CD8-positive, alpha-beta memory T cell (primary cell): ENCODE data around the gene ELMO1. TPM values are rescaled to one million over a fixed set of nuclear protein-coding genes. Genes with fewer than 3 reads are reported as not detected.

ENCODE experiments used
- CTCF ChIA-PET: fragments of 350-600 bp; sonication (Branson Sonifier 250); formaldehyde crosslinking; loops from one replicate; lab custom pipeline; 2021; ENCODE audit warnings: antibody characterized with exemption; lab: Charles Lee
- POLR2A ChIA-PET: fragments of 350-600 bp; sonication (Branson Sonifier 250); formaldehyde crosslinking; loops from one replicate; lab custom pipeline; 2021; ENCODE audit warnings: antibody characterized with exemption; lab: Charles Lee
- DNase-seq, 5 donors: peaks; one replicate each; pipeline versions ENCODE4 v3.0.0 to v3.0.0-alpha.2; 2020 to 2022; ENCODE audit warnings: mixed read lengths in 1 of 5
- H3K27ac ChIP-seq: one replicate; pipeline ENCODE4 v1.7.0; 2013; ENCODE audit warnings: low read depth, mild to moderate bottlenecking, low read length, moderate library complexity
- H3K27me3 ChIP-seq: 2 replicates; pipeline ENCODE4 v1.7.0; 2013; ENCODE audit warnings: low read length, mild to moderate bottlenecking; ENCODE audit not compliant: insufficient read depth, poor library complexity, severe bottlenecking
- H3K36me3 ChIP-seq: 2 replicates; pipeline ENCODE4 v1.7.0; 2013; ENCODE audit warnings: mild to moderate bottlenecking, low read length, moderate library complexity; ENCODE audit not compliant: insufficient read depth
- H3K4me1 ChIP-seq: 2 replicates; pipeline ENCODE4 v1.7.0; 2013; ENCODE audit warnings: mild to moderate bottlenecking, low read length, moderate library complexity; ENCODE audit not compliant: insufficient read depth
- H3K4me3 ChIP-seq: 2 replicates; pipeline ENCODE4 v1.7.0; 2013; ENCODE audit warnings: mild to moderate bottlenecking, low read length
- H3K9me3 ChIP-seq: 2 replicates; pipeline ENCODE4 v1.7.0; 2013; ENCODE audit warnings: mild to moderate bottlenecking, low read length
- H3K27ac Mint-ChIP-seq, 8 donors: one replicate each; pipeline ENCODE4 v1.8.0; 2020 to 2021; ENCODE audit warnings: mixed read lengths in 8 of 8, mild to moderate bottlenecking in 6 of 8, inconsistent platforms in 3 of 8, moderate library complexity in 3 of 8
- H3K27me3 Mint-ChIP-seq, 2 donors: one replicate each; pipeline ENCODE4 v1.8.0; 2020 to 2021; ENCODE audit warnings: mixed read lengths in 2 of 2, mild to moderate bottlenecking in 1 of 2, moderate library complexity in 1 of 2
- H3K36me3 Mint-ChIP-seq, 3 donors: one replicate each; pipeline ENCODE4 v1.8.0; 2020 to 2021; ENCODE audit warnings: mixed read lengths in 3 of 3, inconsistent platforms in 1 of 3, mild to moderate bottlenecking in 1 of 3
- H3K4me1 Mint-ChIP-seq, 3 donors: one replicate each; pipeline ENCODE4 v1.8.0; 2020 to 2021; ENCODE audit warnings: mixed read lengths in 3 of 3, inconsistent platforms in 1 of 3, mild to moderate bottlenecking in 1 of 3
- H3K4me3 Mint-ChIP-seq, 7 donors: one replicate each; pipeline ENCODE4 v1.8.0; 2020 to 2021; ENCODE audit warnings: mixed read lengths in 7 of 7, mild to moderate bottlenecking in 6 of 7, moderate library complexity in 4 of 7, inconsistent platforms in 2 of 7
- H3K9me3 Mint-ChIP-seq, 5 donors: one replicate each; pipeline ENCODE4 v1.8.0; 2020 to 2022; ENCODE audit warnings: mixed read lengths in 5 of 5, mild to moderate bottlenecking in 3 of 5, moderate library complexity in 2 of 5, inconsistent platforms in 1 of 5
- polyA plus RNA-seq: library from polyadenylated mRNA; unstranded; fragments of 300-500 nt; fragmentation: Illumina TruSeq; gene quantifications from one replicate; pipeline ENCODE4 v1.2.3, GENCODE V29; 2021
- total RNA-seq, 2 experiments: library from RNA; stranded (reverse); gene quantifications; one replicate each; pipeline ENCODE4 v1.2.3, GENCODE V29; 2021

Gene ELMO1
- total and polyA plus RNA-seq, 3 experiments from 2014 or later, result 65.6 to 74.4 (median 66.2) TPM

DNA sequence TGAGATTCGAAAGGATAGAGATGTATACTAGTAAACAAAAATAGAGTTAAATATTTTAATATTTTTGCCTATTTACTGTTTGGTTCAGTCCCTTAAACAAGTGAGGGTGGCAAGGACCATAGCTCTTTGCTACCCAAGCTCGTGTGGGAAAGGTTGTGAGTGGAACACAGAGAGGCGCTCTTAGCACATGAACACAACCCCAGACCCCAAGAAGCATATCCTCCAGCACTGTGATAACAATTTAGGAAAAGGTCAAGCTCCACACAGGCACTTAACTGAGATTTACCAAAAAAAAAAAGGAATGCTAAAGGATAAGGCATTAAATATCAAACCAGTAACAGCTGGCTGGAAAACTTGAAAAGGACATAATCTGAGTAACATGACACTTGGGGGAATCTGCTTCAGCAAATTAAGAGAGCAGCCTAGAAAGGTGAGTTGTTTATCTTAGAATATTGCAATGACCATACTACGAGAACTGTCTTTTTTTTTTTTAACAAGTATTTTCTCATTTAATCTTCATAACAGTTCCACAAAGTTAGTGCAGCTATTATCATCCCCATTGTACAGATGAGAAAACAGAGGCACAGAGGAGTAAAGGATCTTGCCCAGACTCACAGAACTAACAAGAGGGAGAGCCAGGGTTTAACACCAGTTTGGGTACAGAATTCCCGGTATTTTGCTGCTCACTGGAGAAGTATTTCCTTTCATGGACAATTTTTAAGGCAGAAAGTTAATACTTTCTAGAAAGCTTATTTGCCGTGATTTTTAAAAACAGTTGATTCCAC, 420.9 kb downstream of the ELMO1 start:
- Histone ChIP-seq H3K4me1 (peaks cover 4% of the 10 kb centered on the region), H3K4me3 (no peak overlapping the region), H3K36me3 (no peaks in the 10 kb centered on the region), H3K9me3 (no peaks in the 10 kb centered on the region), H3K27ac (no peak overlapping the region), H3K27me3 (no peaks in the 10 kb centered on the region)
- Mint-ChIP-seq H3K9me3 (no peaks in the 10 kb centered on the region), H3K4me1 (peaks cover 25 to 40% (median 35%) of the 10 kb centered on the region in 3 donors), H3K4me3 (no peak overlapping the region), H3K36me3 (peaks cover 28 to 34% (median 31%) of the 10 kb centered on the region in 3 donors), H3K27ac (peak overlapping the region in 1 of 8 donors; percentile 51), H3K27me3 (no peaks in the 10 kb centered on the region)
- ChIA-PET POLR2A (no interaction called here), CTCF (no interaction called here)
- DNase-seq, result no peak

DNA sequence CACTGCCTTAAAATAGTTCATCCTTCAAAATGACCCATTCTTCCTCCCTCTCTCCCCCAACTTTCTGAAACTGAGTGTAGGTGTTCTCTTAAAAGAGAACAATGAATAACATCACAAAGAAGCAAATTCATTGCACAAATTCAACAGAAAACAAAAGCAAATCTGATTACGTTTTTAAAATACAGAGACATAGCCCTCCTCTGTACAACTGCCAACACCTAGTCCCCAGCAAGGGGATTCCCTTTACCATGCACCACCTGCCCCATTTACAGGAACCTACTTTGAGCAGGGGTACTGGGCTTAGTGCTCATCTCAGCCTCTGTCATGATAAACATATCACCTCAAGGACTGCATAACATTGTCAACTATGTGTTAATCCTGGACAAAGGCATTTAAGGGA, 421.6 kb downstream of the ELMO1 start:
- peaks cover 4% of the 10 kb centered on the region for H3K4me1 ChIP-seq
- no peaks in the 10 kb centered on the region for H3K27me3 ChIP-seq
- H3K36me3 Mint-ChIP-seq, result peaks cover 27 to 29% (median 29%) of the 10 kb centered on the region in 3 donors
- peaks cover 23 to 35% (median 30%) of the 10 kb centered on the region in 3 donors for H3K4me1 Mint-ChIP-seq
- H3K27me3 Mint-ChIP-seq, result no peaks in the 10 kb centered on the region
- H3K27ac ChIP-seq, result no peak overlapping the region
- H3K9me3 ChIP-seq, result no peaks in the 10 kb centered on the region
- ChIA-PET CTCF (no interaction called here), POLR2A (no interaction called here)
- H3K4me3 Mint-ChIP-seq, result no peak overlapping the region
- H3K9me3 Mint-ChIP-seq, result no peaks in the 10 kb centered on the region
- H3K27ac Mint-ChIP-seq, result peak overlapping the region in 1 of 8 donors; percentile 10
- H3K36me3 ChIP-seq, result no peaks in the 10 kb centered on the region
- H3K4me3 ChIP-seq, result no peak overlapping the region
- DNase-seq, result no peak

DNA sequence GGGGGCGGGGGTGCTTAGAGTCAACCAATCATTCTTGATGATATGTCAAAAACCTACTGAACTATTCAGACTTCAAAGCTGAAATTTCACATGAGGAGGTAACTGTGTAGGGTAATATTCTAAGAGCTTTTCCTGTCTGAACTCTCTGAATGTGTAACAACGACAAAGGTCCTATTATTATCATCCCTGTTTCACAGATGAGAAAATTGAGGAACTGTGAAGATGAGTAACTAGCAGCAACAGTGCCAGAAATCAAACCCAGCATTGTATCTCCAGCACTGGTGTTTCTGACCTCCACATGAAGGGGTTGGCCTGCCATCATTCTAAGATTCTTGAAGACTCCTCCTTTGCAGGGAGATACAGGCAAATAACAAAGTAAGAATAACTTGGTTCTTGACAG, 429.7 kb downstream of the ELMO1 start:
- Mint-ChIP-seq H3K36me3 (peaks cover 17 to 28% (median 25%) of the 10 kb centered on the region in 3 donors), H3K27me3 (no peaks in the 10 kb centered on the region), H3K9me3 (peaks cover 0 to 14% (median 0%) of the 10 kb centered on the region in 5 donors), H3K27ac (no peak overlapping the region), H3K4me3 (no peak overlapping the region), H3K4me1 (peaks cover 12 to 24% (median 14%) of the 10 kb centered on the region in 3 donors)
- Histone ChIP-seq H3K4me3 (no peak overlapping the region), H3K4me1 (no peaks in the 10 kb centered on the region), H3K36me3 (no peaks in the 10 kb centered on the region), H3K27ac (no peak overlapping the region), H3K27me3 (no peaks in the 10 kb centered on the region), H3K9me3 (no peaks in the 10 kb centered on the region)
- no peak for DNase-seq
- CTCF ChIA-PET, result interaction anchor here (0.9 kb wide), 1 partner anchor 15 kb away, joined by 3 read pairs; no protein-coding TSS in a partner anchor
- POLR2A ChIA-PET, result no interaction called here

DNA sequence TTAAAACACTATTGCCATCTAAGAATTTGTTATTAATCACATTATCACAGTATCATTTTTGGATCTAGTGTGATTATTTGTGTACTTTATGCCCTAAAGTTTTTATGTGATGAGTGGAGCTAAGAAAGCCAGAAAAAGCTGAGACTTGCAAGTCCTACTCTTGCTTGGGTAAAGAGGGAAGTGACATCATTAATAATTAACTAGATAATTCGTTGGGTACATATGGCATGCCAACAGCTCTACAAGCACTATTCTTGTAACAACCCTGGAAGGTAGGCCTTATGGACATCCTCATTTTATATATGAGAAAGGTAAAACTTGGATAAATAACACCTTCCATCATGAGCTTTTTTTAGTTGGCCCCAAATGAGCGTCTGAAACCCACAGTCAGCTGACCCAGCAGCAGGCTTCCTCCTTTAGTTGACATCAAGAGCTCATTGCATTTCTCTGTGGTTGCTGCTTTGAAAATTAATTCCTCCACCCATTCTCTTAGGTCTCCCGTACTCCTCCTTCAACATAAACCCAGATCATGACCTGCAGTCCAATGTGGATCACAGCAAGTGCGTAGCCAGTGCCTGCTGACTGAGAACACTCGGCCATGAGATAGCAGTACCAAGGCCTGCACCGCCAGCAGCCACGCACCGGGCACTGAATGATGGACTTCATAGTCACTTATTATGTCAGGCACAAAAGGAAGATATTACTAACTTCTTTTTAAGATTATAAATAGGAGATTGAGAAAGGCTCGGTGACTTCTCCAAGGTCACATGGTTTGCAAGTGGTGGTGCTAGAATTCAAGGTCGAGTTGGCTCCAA, 432.4 kb downstream of the ELMO1 start:
- Mint-ChIP-seq H3K27ac (peak overlapping the region in 7 of 8 donors; percentile 6 to 85 (median 38)), H3K4me1 (peaks cover 12 to 29% (median 12%) of the 10 kb centered on the region in 3 donors), H3K27me3 (no peaks in the 10 kb centered on the region), H3K9me3 (peaks cover 0 to 14% (median 0%) of the 10 kb centered on the region in 5 donors), H3K4me3 (peak overlapping the region in 1 of 7 donors; percentile 49), H3K36me3 (peaks cover 19 to 50% (median 36%) of the 10 kb centered on the region in 3 donors)
- Histone ChIP-seq H3K4me3 (no peak overlapping the region), H3K36me3 (no peaks in the 10 kb centered on the region), H3K27ac (no peak overlapping the region), H3K4me1 (no peaks in the 10 kb centered on the region), H3K27me3 (no peaks in the 10 kb centered on the region), H3K9me3 (no peaks in the 10 kb centered on the region)
- no peak for DNase-seq
- ChIA-PET CTCF (no interaction called here), POLR2A (no interaction called here)

DNA sequence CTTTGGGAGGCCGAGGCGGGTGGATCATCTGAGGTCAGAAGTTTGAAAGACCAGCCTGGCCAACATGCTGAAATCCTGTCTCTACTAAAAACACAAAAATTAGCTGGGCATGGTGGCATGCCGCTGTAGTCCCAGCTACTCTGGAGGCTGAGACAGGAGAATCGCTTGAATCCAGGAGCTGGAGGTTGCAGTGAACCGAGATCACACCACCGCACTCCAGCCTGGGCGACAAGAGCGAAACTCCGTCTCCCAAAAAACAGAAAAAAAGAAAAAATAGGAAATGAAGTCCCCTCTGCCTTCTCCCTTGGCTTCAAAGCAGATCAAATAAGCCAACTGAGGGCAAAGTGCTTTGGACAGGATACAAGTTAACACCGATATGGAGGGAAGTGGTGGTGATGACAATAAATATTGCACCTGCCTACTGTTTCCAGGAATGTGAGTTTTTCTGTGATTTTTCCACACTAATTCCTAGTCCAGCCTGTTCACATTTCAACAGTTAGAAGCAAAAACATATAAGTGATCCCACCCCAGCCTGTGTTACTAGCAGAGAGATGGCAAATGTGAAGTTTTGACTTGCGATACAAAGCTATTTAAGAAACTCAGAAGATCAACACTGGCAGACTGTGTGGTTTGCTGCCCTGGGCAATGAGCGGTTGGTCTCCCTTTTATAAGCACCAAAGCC, 433.2 kb downstream of the ELMO1 start:
- Mint-ChIP-seq H3K36me3 (peaks cover 19 to 53% (median 31%) of the 10 kb centered on the region in 3 donors), H3K4me1 (peaks cover 9 to 23% (median 12%) of the 10 kb centered on the region in 3 donors), H3K4me3 (no peak overlapping the region), H3K9me3 (peaks cover 0 to 9% (median 0%) of the 10 kb centered on the region in 5 donors), H3K27ac (peak overlapping the region in 2 of 8 donors; percentile 75 to 76), H3K27me3 (no peaks in the 10 kb centered on the region)
- no peak for DNase-seq
- H3K27me3 ChIP-seq, result no peaks in the 10 kb centered on the region
- no peak overlapping the region for H3K4me3 ChIP-seq
- no peaks in the 10 kb centered on the region for H3K4me1 ChIP-seq
- no peak overlapping the region for H3K27ac ChIP-seq
- H3K36me3 ChIP-seq, result no peaks in the 10 kb centered on the region
- ChIA-PET POLR2A (no interaction called here), CTCF (no interaction called here)
- no peaks in the 10 kb centered on the region for H3K9me3 ChIP-seq

DNA sequence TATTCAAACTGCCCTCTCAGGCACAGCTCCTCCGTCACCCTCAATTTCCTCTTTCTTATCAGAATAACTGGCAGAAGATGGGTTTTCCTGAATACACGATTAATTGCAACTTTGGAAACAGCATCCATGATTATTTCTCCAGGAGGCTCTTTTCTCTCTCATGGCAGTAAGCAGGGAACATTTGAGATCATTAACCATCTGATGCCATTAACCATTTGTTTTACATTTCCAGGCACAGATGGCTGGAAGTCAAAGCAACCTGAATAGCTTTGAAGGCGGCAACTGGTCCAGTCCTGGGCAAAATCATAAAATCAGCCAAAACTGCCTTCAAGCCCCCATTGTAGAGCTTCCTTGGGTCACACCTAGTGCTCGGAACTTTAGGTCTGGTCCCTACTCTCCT, 434.9 kb downstream of the ELMO1 start:
- ChIA-PET CTCF (interaction anchor here (1.2 kb wide), 1 partner anchor 64 kb away, joined by 3 read pairs; no protein-coding TSS in a partner anchor), POLR2A (no interaction called here)
- Histone ChIP-seq H3K27ac (no peak overlapping the region), H3K27me3 (no peaks in the 10 kb centered on the region), H3K4me3 (no peak overlapping the region), H3K9me3 (no peaks in the 10 kb centered on the region), H3K4me1 (no peaks in the 10 kb centered on the region), H3K36me3 (no peaks in the 10 kb centered on the region)
- Mint-ChIP-seq H3K27me3 (no peaks in the 10 kb centered on the region), H3K4me3 (no peak overlapping the region), H3K4me1 (peaks cover 9 to 36% (median 15%) of the 10 kb centered on the region in 3 donors), H3K27ac (peak overlapping the region in 1 of 8 donors; percentile 11), H3K9me3 (peaks cover 0 to 7% (median 0%) of the 10 kb centered on the region in 5 donors), H3K36me3 (peaks cover 12 to 61% (median 32%) of the 10 kb centered on the region in 3 donors)
- no peak for DNase-seq

DNA sequence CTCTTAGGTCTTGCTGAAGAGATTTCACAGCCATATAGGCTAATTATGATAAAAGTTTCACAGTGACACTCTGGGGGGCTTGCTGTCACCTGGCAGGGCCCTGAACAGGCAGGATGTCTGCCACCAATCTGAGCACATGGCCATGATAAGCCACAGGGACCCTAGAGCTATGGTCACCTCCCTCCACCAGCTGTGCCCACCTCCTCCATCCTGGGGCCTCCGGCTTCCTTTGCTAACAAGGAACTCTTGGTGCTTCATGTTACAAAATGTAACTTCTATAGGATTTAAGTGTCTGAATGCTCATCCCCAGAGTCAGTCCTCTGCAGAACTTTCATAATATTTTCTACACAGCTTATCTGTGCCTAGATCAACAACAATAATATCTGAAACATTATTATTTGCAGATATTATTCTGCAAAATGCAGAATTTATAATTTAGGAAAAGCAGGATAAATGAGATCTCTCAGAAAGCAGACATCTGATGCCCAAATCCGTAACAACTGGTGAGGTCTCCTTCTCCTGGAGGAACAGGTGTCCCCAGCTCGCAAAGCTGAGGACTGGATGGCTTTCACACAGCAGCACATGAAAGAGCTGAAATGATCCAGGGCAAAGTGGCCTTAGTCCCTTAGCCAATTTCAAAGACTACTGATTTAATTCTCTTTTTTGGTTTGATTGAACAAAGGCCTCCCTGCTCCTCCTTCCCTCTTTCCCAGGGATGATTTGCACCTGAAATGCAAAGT, 437.3 kb downstream of the ELMO1 start:
- Mint-ChIP-seq H3K9me3 (no peaks in the 10 kb centered on the region), H3K4me1 (peaks cover 10 to 36% (median 16%) of the 10 kb centered on the region in 3 donors), H3K27me3 (no peaks in the 10 kb centered on the region), H3K36me3 (peaks cover 9 to 65% (median 27%) of the 10 kb centered on the region in 3 donors), H3K4me3 (no peak overlapping the region), H3K27ac (peak overlapping the region in 4 of 8 donors; percentile 0 to 89 (median 43))
- no peaks in the 10 kb centered on the region for H3K36me3 ChIP-seq
- POLR2A ChIA-PET, result no interaction called here
- H3K9me3 ChIP-seq, result no peaks in the 10 kb centered on the region
- no peak overlapping the region for H3K4me3 ChIP-seq
- no peaks in the 10 kb centered on the region for H3K4me1 ChIP-seq
- no peaks in the 10 kb centered on the region for H3K27me3 ChIP-seq
- H3K27ac ChIP-seq, result no peak overlapping the region
- CTCF ChIA-PET, result interaction anchor here (1.1 kb wide), 1 partner anchor 10 kb away, joined by 3 read pairs; no protein-coding TSS in a partner anchor
- DNase-seq, result no peak
